ENCODE measurements around the gene SH2D1B.

Gene SH2D1B

DNA sequence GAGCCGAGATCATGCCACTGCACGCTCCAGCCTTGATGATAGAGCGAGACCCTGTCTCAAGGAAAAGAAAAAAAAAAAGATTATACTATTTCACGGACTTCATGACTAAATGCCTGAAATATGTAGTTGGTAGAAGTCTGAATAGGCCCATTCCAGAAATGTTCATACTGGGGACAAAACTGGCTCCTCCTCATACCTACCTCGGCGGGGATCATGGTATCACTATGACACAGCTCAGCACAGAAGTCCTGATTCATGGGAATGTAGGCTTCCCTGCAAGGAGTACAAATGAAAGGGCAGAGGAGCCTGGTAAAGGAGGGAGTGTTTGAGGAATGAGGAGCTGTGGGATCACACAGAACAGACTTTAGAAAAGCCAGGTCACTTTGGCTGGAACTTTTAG is 40.3 kb downstream of the SH2D1B start:
- Histone ChIP-seq H3K36me3 (ENCODE audit: insufficient read depth, low read length) (peaks cover 20% of the 10 kb centered on the region), H3K27me3 (ENCODE audit: insufficient read depth, low read length) (no peaks in the 10 kb centered on the region), H3K9me3 (ENCODE audit: low read length) (no peaks in the 10 kb centered on the region), H3K4me1 (ENCODE audit: insufficient read depth, low read length) (no peaks in the 10 kb centered on the region), H3K4me3 (ENCODE audit: low read length) (no peak overlapping the region), H2AFZ (ENCODE audit: low read depth, low read length) (no peak overlapping the region)

- Histone ChIP-seq H3K9me3 (ENCODE audit: low read length) (no peaks in the 10 kb centered on the region), H3K36me3 (ENCODE audit: insufficient read depth, low read length) (peaks cover 22% of the 10 kb centered on the region), H3K27me3 (ENCODE audit: insufficient read depth, low read length) (no peaks in the 10 kb centered on the region), H3K4me3 (ENCODE audit: low read length) (no peak overlapping the region), H2AFZ (ENCODE audit: low read depth, low read length) (no peak overlapping the region), H3K4me1 (ENCODE audit: insufficient read depth, low read length) (no peaks in the 10 kb centered on the region)
Observed at GRCh38 chr1:162370721-162371120, 41.2 kb downstream of the SH2D1B start.

GRCh38 chr1:162370161-162370560 is 41.8 kb downstream of the SH2D1B start:
- Histone ChIP-seq H2AFZ (ENCODE audit: low read depth, low read length) (no peak overlapping the region), H3K4me3 (ENCODE audit: low read length) (no peak overlapping the region), H3K36me3 (ENCODE audit: insufficient read depth, low read length) (peaks cover 22% of the 10 kb centered on the region), H3K27me3 (ENCODE audit: insufficient read depth, low read length) (no peaks in the 10 kb centered on the region), H3K9me3 (ENCODE audit: low read length) (no peaks in the 10 kb centered on the region), H3K4me1 (ENCODE audit: insufficient read depth, low read length) (no peaks in the 10 kb centered on the region)

GRCh38 chr1:162369571-162369970 is 42.4 kb downstream of the SH2D1B start:
- Histone ChIP-seq H2AFZ (ENCODE audit: low read depth, low read length) (no peak overlapping the region), H3K27me3 (ENCODE audit: insufficient read depth, low read length) (no peaks in the 10 kb centered on the region), H3K4me3 (ENCODE audit: low read length) (no peak overlapping the region), H3K9me3 (ENCODE audit: low read length) (no peaks in the 10 kb centered on the region), H3K4me1 (ENCODE audit: insufficient read depth, low read length) (no peaks in the 10 kb centered on the region), H3K36me3 (ENCODE audit: insufficient read depth, low read length) (peaks cover 22% of the 10 kb centered on the region)

DNA sequence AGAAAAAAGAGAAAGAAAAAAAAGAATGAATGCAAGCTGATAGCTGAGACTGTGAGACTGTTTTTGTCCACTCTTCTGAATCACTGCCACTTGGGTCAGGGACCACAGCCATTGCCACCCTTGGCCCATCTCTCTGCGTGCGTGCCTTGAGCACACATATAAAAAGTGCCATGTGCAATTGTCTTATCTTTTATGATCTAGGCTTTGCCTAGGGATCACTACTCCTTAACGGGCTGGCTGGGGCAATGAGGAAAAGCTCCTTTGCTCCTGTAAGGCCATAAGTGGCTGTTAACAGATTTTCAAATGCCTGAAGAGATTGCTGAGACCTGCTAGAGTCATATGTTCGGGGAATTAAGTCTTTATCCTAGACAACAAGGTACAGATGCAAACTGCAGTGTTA is 43.5 kb downstream of the SH2D1B start:
- peaks cover 22% of the 10 kb centered on the region for H3K36me3 ChIP-seq (ENCODE audit: insufficient read depth, low read length)
- no peak overlapping the region for H3K4me3 ChIP-seq (ENCODE audit: low read length)
- H2AFZ ChIP-seq (ENCODE audit: low read depth, low read length): no peak overlapping the region
- H3K4me1 ChIP-seq (ENCODE audit: insufficient read depth, low read length): no peaks in the 10 kb centered on the region
- no peaks in the 10 kb centered on the region for H3K27me3 ChIP-seq (ENCODE audit: insufficient read depth, low read length)
- no peaks in the 10 kb centered on the region for H3K9me3 ChIP-seq (ENCODE audit: low read length)

GRCh38 chr1:162367772-162368171 is 44.2 kb downstream of the SH2D1B start:
- H3K27me3 ChIP-seq (ENCODE audit: insufficient read depth, low read length): no peaks in the 10 kb centered on the region
- no peak overlapping the region for H3K4me3 ChIP-seq (ENCODE audit: low read length)
- no peak overlapping the region for H2AFZ ChIP-seq (ENCODE audit: low read depth, low read length)
- no peaks in the 10 kb centered on the region for H3K4me1 ChIP-seq (ENCODE audit: insufficient read depth, low read length)
- H3K9me3 ChIP-seq (ENCODE audit: low read length): no peaks in the 10 kb centered on the region
- peaks cover 22% of the 10 kb centered on the region for H3K36me3 ChIP-seq (ENCODE audit: insufficient read depth, low read length)

GRCh38 chr1:162367073-162367472 is 44.9 kb downstream of the SH2D1B start:
- no peak overlapping the region for H3K4me3 ChIP-seq (ENCODE audit: low read length)
- no peak overlapping the region for H2AFZ ChIP-seq (ENCODE audit: low read depth, low read length)
- H3K36me3 ChIP-seq (ENCODE audit: insufficient read depth, low read length): peaks cover 22% of the 10 kb centered on the region
- no peaks in the 10 kb centered on the region for H3K9me3 ChIP-seq (ENCODE audit: low read length)
- H3K4me1 ChIP-seq (ENCODE audit: insufficient read depth, low read length): no peaks in the 10 kb centered on the region
- H3K27me3 ChIP-seq (ENCODE audit: insufficient read depth, low read length): no peaks in the 10 kb centered on the region

GRCh38 chr1:162366671-162367070 is 45.3 kb downstream of the SH2D1B start:
- H3K36me3 ChIP-seq (ENCODE audit: insufficient read depth, low read length): peaks cover 22% of the 10 kb centered on the region
- no peak overlapping the region for H2AFZ ChIP-seq (ENCODE audit: low read depth, low read length)
- no peaks in the 10 kb centered on the region for H3K27me3 ChIP-seq (ENCODE audit: insufficient read depth, low read length)
- H3K4me3 ChIP-seq (ENCODE audit: low read length): no peak overlapping the region
- H3K9me3 ChIP-seq (ENCODE audit: low read length): no peaks in the 10 kb centered on the region
- no peaks in the 10 kb centered on the region for H3K4me1 ChIP-seq (ENCODE audit: insufficient read depth, low read length)

- Histone ChIP-seq H3K36me3 (ENCODE audit: insufficient read depth, low read length) (peaks cover 26% of the 10 kb centered on the region), H3K27me3 (ENCODE audit: insufficient read depth, low read length) (no peaks in the 10 kb centered on the region), H3K4me3 (ENCODE audit: low read length) (no peak overlapping the region), H3K4me1 (ENCODE audit: insufficient read depth, low read length) (no peaks in the 10 kb centered on the region), H2AFZ (ENCODE audit: low read depth, low read length) (no peak overlapping the region), H3K9me3 (ENCODE audit: low read length) (no peaks in the 10 kb centered on the region)
Observed at GRCh38 chr1:162366149-162366548, 45.8 kb downstream of the SH2D1B start.

- Histone ChIP-seq H3K4me1 (ENCODE audit: insufficient read depth, low read length) (no peaks in the 10 kb centered on the region), H3K9me3 (ENCODE audit: low read length) (no peaks in the 10 kb centered on the region), H2AFZ (ENCODE audit: low read depth, low read length) (no peak overlapping the region), H3K36me3 (ENCODE audit: insufficient read depth, low read length) (peaks cover 26% of the 10 kb centered on the region), H3K27me3 (ENCODE audit: insufficient read depth, low read length) (no peaks in the 10 kb centered on the region), H3K4me3 (ENCODE audit: low read length) (no peak overlapping the region)
Observed at GRCh38 chr1:162365284-162366020, 46.5 kb downstream of the SH2D1B start.

- Histone ChIP-seq H3K4me3 (ENCODE audit: low read length) (no peak overlapping the region), H2AFZ (ENCODE audit: low read depth, low read length) (no peak overlapping the region), H3K9me3 (ENCODE audit: low read length) (no peaks in the 10 kb centered on the region), H3K4me1 (ENCODE audit: insufficient read depth, low read length) (no peaks in the 10 kb centered on the region), H3K36me3 (ENCODE audit: insufficient read depth, low read length) (peaks cover 23% of the 10 kb centered on the region), H3K27me3 (ENCODE audit: insufficient read depth, low read length) (no peaks in the 10 kb centered on the region)
Observed at GRCh38 chr1:162364498-162364897, 47.4 kb downstream of the SH2D1B start.

DNA sequence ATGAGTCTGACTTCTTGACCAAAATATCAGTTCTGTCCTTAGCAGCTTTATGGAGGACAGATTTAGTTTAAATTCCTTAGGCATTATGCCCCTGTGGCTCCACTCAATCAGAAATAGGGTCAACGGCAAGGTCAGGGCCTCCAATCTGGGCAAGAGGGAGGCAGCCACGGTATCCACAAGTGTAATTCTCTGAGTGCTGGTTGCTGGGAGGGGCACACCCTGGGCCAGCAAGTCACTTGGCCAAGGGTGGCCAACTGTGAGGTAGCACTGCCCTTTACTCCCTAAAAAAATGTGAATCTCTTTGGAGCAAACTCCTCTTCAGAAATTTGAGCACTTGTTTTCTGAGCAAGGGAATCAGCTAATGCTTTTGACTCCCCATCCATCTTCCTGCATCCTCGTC is 48.1 kb downstream of the SH2D1B start:
- peaks cover 20% of the 10 kb centered on the region for H3K36me3 ChIP-seq (ENCODE audit: insufficient read depth, low read length)
- no peak overlapping the region for H3K4me3 ChIP-seq (ENCODE audit: low read length)
- no peaks in the 10 kb centered on the region for H3K27me3 ChIP-seq (ENCODE audit: insufficient read depth, low read length)
- H3K9me3 ChIP-seq (ENCODE audit: low read length): no peaks in the 10 kb centered on the region
- H2AFZ ChIP-seq (ENCODE audit: low read depth, low read length): no peak overlapping the region
- peaks cover 2% of the 10 kb centered on the region for H3K4me1 ChIP-seq (ENCODE audit: insufficient read depth, low read length)

DNA sequence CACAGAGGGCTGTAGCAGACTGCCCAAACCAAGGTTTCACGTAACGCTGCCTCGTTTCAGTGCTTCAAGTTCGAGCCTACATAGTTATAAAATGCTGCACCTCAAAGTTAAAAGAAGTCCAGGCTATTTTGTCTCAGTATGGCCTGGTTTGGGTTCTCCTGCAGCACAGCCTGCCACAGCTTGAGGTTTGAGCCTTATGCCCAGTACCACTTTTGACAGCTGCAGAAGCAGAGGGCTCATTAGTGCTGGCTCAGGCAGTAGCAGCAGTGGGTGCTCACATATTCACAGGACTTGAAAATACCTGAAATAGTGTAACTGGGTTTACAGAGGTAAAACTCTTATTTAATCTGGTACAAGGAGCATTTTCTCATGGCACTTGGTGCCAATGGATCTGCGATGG is 50.6 kb downstream of the SH2D1B start:
- H3K9me3 ChIP-seq (ENCODE audit: low read length): no peaks in the 10 kb centered on the region
- H3K36me3 ChIP-seq (ENCODE audit: insufficient read depth, low read length): peaks cover 11% of the 10 kb centered on the region
- no peak overlapping the region for H2AFZ ChIP-seq (ENCODE audit: low read depth, low read length)
- peaks cover 13% of the 10 kb centered on the region for H3K4me1 ChIP-seq (ENCODE audit: insufficient read depth, low read length)
- H3K27me3 ChIP-seq (ENCODE audit: insufficient read depth, low read length): no peaks in the 10 kb centered on the region
- no peak overlapping the region for H3K4me3 ChIP-seq (ENCODE audit: low read length)

DNA sequence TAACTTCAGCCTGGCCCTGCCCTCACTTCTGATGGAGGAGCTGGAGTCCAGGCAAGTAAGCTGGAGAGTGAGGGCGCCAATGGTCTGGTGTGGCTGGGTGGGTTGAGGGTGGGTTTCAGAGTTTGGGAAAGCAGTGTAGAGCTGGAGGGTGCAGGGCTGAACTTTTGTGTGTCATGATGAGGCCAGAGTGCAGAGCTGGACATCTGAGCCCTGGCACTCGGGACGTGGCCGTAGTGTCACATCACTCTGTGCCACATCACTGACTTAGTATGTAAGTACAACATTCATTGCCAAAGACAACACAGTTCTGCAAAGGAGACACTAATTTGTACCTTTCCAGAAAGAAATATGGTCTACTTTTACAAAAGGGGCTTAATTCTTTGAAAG is 51.1 kb downstream of the SH2D1B start:
- Histone ChIP-seq H3K27me3 (ENCODE audit: insufficient read depth, low read length) (no peaks in the 10 kb centered on the region), H3K4me3 (ENCODE audit: low read length) (no peak overlapping the region), H3K36me3 (ENCODE audit: insufficient read depth, low read length) (peaks cover 13% of the 10 kb centered on the region), H3K9me3 (ENCODE audit: low read length) (no peaks in the 10 kb centered on the region), H3K4me1 (ENCODE audit: insufficient read depth, low read length) (peaks cover 13% of the 10 kb centered on the region), H2AFZ (ENCODE audit: low read depth, low read length) (no peak overlapping the region)

Measured in neuron (in vitro differentiated cells).